ENCODE data around the gene HOXA3. TPM values are rescaled to one million over a fixed set of nuclear protein-coding genes. Genes with fewer than 3 reads are reported as not detected.
A peak's percentile ranks its signal among the peaks of the same experiment; 100 is the strongest.

HOXA3 gene
- total RNA-seq, 1 experiment from 2014 or later = 4.5 TPM

- H3K27me3 ChIP-seq (ENCODE audit: low read length) = no peaks in the 10 kb centered on the region
- H3K9me2 ChIP-seq (replicated peaks; ENCODE audit: low read length) = no peaks in the 10 kb centered on the region
- no TSS peak for BruUV-seq (replicated peaks)
- H2AFZ ChIP-seq (ENCODE audit: low read length) = no peak overlapping the region
- ATAC-seq (no peak), DNase-seq (peak; percentile 64)
- H3K4me1 ChIP-seq (ENCODE audit: insufficient read depth, low read length) = peaks cover 37% of the 10 kb centered on the region
- intact Hi-C loops (cut with micrococcal nuclease) = no loop called here
- H4K20me1 ChIP-seq (ENCODE audit: low read length) = no peaks in the 10 kb centered on the region
- no peaks in the 10 kb centered on the region for H3K9me3 ChIP-seq (ENCODE audit: low read length)
- peak overlapping the region; percentile 99 for H3K4me2 ChIP-seq (ENCODE audit: low read length)
- CTCF ChIA-PET = interaction anchor here (0.6 to 0.7 kb wide), 2 partner anchors 10 to 846 kb away, joined by 3 to 4 read pairs; no protein-coding TSS in a partner anchor
- no peaks in the 10 kb centered on the region for H3K36me3 ChIP-seq (ENCODE audit: low read depth, low read length)
- TF ChIP-seq CTCF (conservative IDR thresholded peaks at IDR 0.05; ENCODE audit: low read depth, low read length) = 0 out of 2 replicates have a peak, but pooled peaks have one; percentile 26
- no peak for TF ChIP-seq EZH2 (IDR thresholded peaks at IDR 0.05; ENCODE audit: low read length, unreplicated experiment)
- peaks cover 99% of the 10 kb centered on the region for H3K79me2 ChIP-seq (ENCODE audit: low read length)
- peak overlapping the region; percentile 97 for H3K9ac ChIP-seq (ENCODE audit: low read length)
- peak overlapping the region; percentile 97 for H3K27ac ChIP-seq (ENCODE audit: low read length)
- POLR2A ChIA-PET (ENCODE audit: unreplicated experiment) = interaction anchor here (0.5 to 0.6 kb wide), 2 partner anchors 21 to 1264 kb away, joined by 3 to 4 read pairs; no protein-coding TSS in a partner anchor
- peak overlapping the region; percentile 91 for H3K4me3 ChIP-seq (ENCODE audit: low read length)
- H3F3A ChIP-seq (ENCODE audit: low read length, unreplicated experiment) = no peaks in the 10 kb centered on the region
Observed at GRCh38 chr7:27182285-27182841, 30.0 kb upstream of the HOXA3 start.

- H3K79me2 ChIP-seq (ENCODE audit: low read length) = peaks cover 99% of the 10 kb centered on the region
Observed at GRCh38 chr7:27181795-27182275, 29.5 kb upstream of the HOXA3 start.

More at GRCh38 chr7:27181795-27182275, 29.5 kb upstream of the HOXA3 start:
- Histone ChIP-seq H3K27me3 (ENCODE audit: low read length) (no peaks in the 10 kb centered on the region), H3K4me1 (ENCODE audit: insufficient read depth, low read length) (peaks cover 36% of the 10 kb centered on the region), H4K20me1 (ENCODE audit: low read length) (no peaks in the 10 kb centered on the region), H3K27ac (ENCODE audit: low read length) (peak overlapping the region; percentile 97), H3K4me2 (ENCODE audit: low read length) (peak overlapping the region; percentile 99), H3F3A (ENCODE audit: low read length, unreplicated experiment) (no peaks in the 10 kb centered on the region), H3K9ac (ENCODE audit: low read length) (peak overlapping the region; percentile 97), H3K9me3 (ENCODE audit: low read length) (no peaks in the 10 kb centered on the region), H3K9me2 (replicated peaks; ENCODE audit: low read length) (no peaks in the 10 kb centered on the region), H3K4me3 (ENCODE audit: low read length) (peak overlapping the region; percentile 91), H2AFZ (ENCODE audit: low read length) (no peak overlapping the region), H3K36me3 (ENCODE audit: low read depth, low read length) (no peaks in the 10 kb centered on the region)
- ChIA-PET CTCF (interaction anchor here (0.6 to 0.7 kb wide), 2 partner anchors 9 to 846 kb away, joined by 3 to 4 read pairs; no protein-coding TSS in a partner anchor), POLR2A (ENCODE audit: unreplicated experiment) (interaction anchor here (0.5 kb wide), 1 partner anchor 1264 kb away, joined by 3 read pairs; no protein-coding TSS in a partner anchor)
- DNase-seq (no peak), ATAC-seq (no peak)
- no peak for TF ChIP-seq EZH2phosphoT487 (IDR thresholded peaks at IDR 0.05; ENCODE audit: borderline replicate concordance, low read length)
- TF ChIP-seq CTCF (conservative IDR thresholded peaks at IDR 0.05; ENCODE audit: low read depth, low read length) = no peak
- no peak for TF ChIP-seq EZH2 (IDR thresholded peaks at IDR 0.05; ENCODE audit: low read length, unreplicated experiment)
- intact Hi-C loops (cut with micrococcal nuclease) = no loop called here
- no TSS peak for BruUV-seq (replicated peaks)

All from PC-3 (cell line).